HEK293 (cell line): ENCODE measurements around the gene SNX7.

Experiments
- CTCF ChIP-seq: fragments of 450-650 bp; formaldehyde crosslinking; IDR thresholded peaks from 2 replicates; pipeline ENCODE4 v1.5.1; 2016; ENCODE audit warnings: missing biosample characterization, missing genetic modification characterization
- SALL2 ChIP-seq: fragments of 450-650 bp; formaldehyde crosslinking; IDR thresholded peaks from 2 replicates; pipeline ENCODE4 v1.5.0; 2017; ENCODE audit warnings: missing biosample characterization, mild to moderate bottlenecking, missing genetic modification characterization, borderline replicate concordance
- ZNF114 ChIP-seq: fragments of 450-650 bp; formaldehyde crosslinking; IDR thresholded peaks from 2 replicates; pipeline ENCODE4 v1.5.0; 2017; ENCODE audit warnings: missing biosample characterization, missing genetic modification characterization
- ZNF24 ChIP-seq: fragments of 450-650 bp; formaldehyde crosslinking; IDR thresholded peaks from 2 replicates; pipeline ENCODE4 v1.5.1; 2016; ENCODE audit warnings: missing biosample characterization, missing genetic modification characterization
- ZNF561 ChIP-seq: fragments of 450-650 bp; IDR thresholded peaks from 2 replicates; pipeline ENCODE4 v1.5.1; 2018; ENCODE audit warnings: missing biosample characterization, missing genetic modification characterization, borderline replicate concordance
- ZNF747 ChIP-seq: fragments of 450-650 bp; formaldehyde crosslinking; IDR thresholded peaks from 2 replicates; pipeline ENCODE4 v1.5.1; 2016; ENCODE audit warnings: missing biosample characterization, missing genetic modification characterization
- ZNF776 ChIP-seq: fragments of 450-650 bp; formaldehyde crosslinking; IDR thresholded peaks from 2 replicates; pipeline ENCODE4 v1.5.0; 2017; ENCODE audit warnings: missing biosample characterization, missing genetic modification characterization, borderline replicate concordance
- ZSCAN5A ChIP-seq: fragments of 450-650 bp; formaldehyde crosslinking; IDR thresholded peaks from 2 replicates; pipeline ENCODE4 v1.5.1; 2016; ENCODE audit warnings: missing biosample characterization, missing genetic modification characterization
- TF ChIP-seq, protein P1 (sequence below): fragments of 450-650 bp; formaldehyde crosslinking; IDR thresholded peaks from 2 replicates; pipeline ENCODE4 v1.5.1; 2017; ENCODE audit warnings: missing biosample characterization, mild to moderate bottlenecking, missing genetic modification characterization, moderate library complexity
- TF ChIP-seq, protein P2 (sequence below): fragments of 450-650 bp; formaldehyde crosslinking; conservative IDR thresholded peaks from 2 replicates; pipeline ENCODE4 v1.5.1; 2016; ENCODE audit warnings: low read depth, missing biosample characterization, missing genetic modification characterization

- TF ChIP-seq ZNF747 (tag by site-specific recombination) (no peak), CTCF (tag by site-specific recombination) (no peak), ZNF114 (tag by site-specific recombination) (no peak), ZNF24 (tag by site-specific recombination) (no peak), ZNF561 (tag by site-specific recombination) (no peak), SALL2 (no peak), ZSCAN5A (tag by site-specific recombination) (no peak), ZNF776 (tag by site-specific recombination) (no peak)
- TF ChIP-seq, protein P1, sequence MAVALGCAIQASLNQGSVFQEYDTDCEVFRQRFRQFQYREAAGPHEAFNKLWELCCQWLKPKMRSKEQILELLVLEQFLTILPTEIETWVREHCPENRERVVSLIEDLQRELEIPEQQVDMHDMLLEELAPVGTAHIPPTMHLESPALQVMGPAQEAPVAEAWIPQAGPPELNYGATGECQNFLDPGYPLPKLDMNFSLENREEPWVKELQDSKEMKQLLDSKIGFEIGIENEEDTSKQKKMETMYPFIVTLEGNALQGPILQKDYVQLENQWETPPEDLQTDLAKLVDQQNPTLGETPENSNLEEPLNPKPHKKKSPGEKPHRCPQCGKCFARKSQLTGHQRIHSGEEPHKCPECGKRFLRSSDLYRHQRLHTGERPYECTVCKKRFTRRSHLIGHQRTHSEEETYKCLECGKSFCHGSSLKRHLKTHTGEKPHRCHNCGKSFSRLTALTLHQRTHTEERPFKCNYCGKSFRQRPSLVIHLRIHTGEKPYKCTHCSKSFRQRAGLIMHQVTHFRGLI (tag by site-specific recombination) = no peak
- TF ChIP-seq, protein P2, sequence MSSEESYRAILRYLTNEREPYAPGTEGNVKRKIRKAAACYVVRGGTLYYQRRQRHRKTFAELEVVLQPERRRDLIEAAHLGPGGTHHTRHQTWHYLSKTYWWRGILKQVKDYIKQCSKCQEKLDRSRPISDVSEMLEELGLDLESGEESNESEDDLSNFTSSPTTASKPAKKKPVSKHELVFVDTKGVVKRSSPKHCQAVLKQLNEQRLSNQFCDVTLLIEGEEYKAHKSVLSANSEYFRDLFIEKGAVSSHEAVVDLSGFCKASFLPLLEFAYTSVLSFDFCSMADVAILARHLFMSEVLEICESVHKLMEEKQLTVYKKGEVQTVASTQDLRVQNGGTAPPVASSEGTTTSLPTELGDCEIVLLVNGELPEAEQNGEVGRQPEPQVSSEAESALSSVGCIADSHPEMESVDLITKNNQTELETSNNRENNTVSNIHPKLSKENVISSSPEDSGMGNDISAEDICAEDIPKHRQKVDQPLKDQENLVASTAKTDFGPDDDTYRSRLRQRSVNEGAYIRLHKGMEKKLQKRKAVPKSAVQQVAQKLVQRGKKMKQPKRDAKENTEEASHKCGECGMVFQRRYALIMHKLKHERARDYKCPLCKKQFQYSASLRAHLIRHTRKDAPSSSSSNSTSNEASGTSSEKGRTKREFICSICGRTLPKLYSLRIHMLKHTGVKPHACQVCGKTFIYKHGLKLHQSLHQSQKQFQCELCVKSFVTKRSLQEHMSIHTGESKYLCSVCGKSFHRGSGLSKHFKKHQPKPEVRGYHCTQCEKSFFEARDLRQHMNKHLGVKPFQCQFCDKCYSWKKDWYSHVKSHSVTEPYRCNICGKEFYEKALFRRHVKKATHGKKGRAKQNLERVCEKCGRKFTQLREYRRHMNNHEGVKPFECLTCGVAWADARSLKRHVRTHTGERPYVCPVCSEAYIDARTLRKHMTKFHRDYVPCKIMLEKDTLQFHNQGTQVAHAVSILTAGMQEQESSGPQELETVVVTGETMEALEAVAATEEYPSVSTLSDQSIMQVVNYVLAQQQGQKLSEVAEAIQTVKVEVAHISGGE (tag by site-specific recombination) = no peak
Measured at GRCh38 chr1:98662356-98662670, 792 bp downstream of the SNX7 start.
